Loucy (cell line): ENCODE data around the gene ALS2.

Source experiments
- H2AFZ ChIP-seq: fragments of 200-600 bp; sonication (generic); 2 replicates; pipeline ENCODE4 v1.6.0; 2016; ENCODE audit warnings: antibody characterized with exemption, mild to moderate bottlenecking, low read length, moderate library complexity
- H3F3A ChIP-seq: fragments of 200-600 bp; 2 replicates; pipeline ENCODE4 v1.6.0; 2016; ENCODE audit warnings: antibody characterized with exemption, low read depth, mild to moderate bottlenecking
- H3K27me3 ChIP-seq: fragments of 200-600 bp; sonication (generic); 2 replicates; pipeline ENCODE4 v1.6.1; 2014; ENCODE audit warnings: low read length, mild to moderate bottlenecking; ENCODE audit not compliant: insufficient read depth, poor library complexity, severe bottlenecking
- H3K36me3 ChIP-seq: fragments of 200-600 bp; sonication (generic); 2 replicates; pipeline ENCODE4 v1.6.1; 2016; ENCODE audit warnings: low read length; ENCODE audit not compliant: insufficient read depth
- H3K4me1 ChIP-seq: fragments of 200-600 bp; sonication (generic); 2 replicates; pipeline ENCODE4 v1.5.1; 2014; ENCODE audit warnings: low read length, mild to moderate bottlenecking; ENCODE audit not compliant: insufficient read depth, poor library complexity, severe bottlenecking
- H3K4me2 ChIP-seq: fragments of 200-600 bp; sonication (generic); 2 replicates; pipeline ENCODE4 v1.6.0; 2014; ENCODE audit warnings: antibody characterized with exemption, low read length, low read depth, mild to moderate bottlenecking; ENCODE audit not compliant: poor library complexity, severe bottlenecking
- H3K4me3 ChIP-seq: fragments of 200-600 bp; sonication (generic); 2 replicates; pipeline ENCODE4 v1.5.1; 2014; ENCODE audit warnings: low read length, mild to moderate bottlenecking, mixed read lengths; ENCODE audit not compliant: poor library complexity, severe bottlenecking
- H3K79me2 ChIP-seq: fragments of 200-600 bp; sonication (generic); 2 replicates; pipeline ENCODE4 v1.6.1; 2014; ENCODE audit warnings: low read length; ENCODE audit not compliant: insufficient read depth
- H3K9ac ChIP-seq: fragments of 200-600 bp; sonication (generic); 2 replicates; pipeline ENCODE4 v1.6.0; 2014; ENCODE audit warnings: mild to moderate bottlenecking, low read depth, low read length, moderate library complexity; ENCODE audit not compliant: poor library complexity, severe bottlenecking
- H3K9me2 ChIP-seq: fragments of 200-600 bp; sonication (generic); replicated peaks from 2 replicates; pipeline ENCODE4 v1.6.1; 2016; ENCODE audit warnings: low read depth, low read length, mixed read lengths
- H3K9me3 ChIP-seq: fragments of 200-600 bp; sonication (generic); 2 replicates; pipeline ENCODE4 v1.6.1; 2014; ENCODE audit warnings: mild to moderate bottlenecking, antibody characterized with exemption, low read length, low read depth; ENCODE audit not compliant: insufficient read depth
- H4K20me1 ChIP-seq: fragments of 200-600 bp; sonication (generic); 2 replicates; pipeline ENCODE4 v1.6.0; 2014; ENCODE audit warnings: antibody characterized with exemption, low read length, mild to moderate bottlenecking; ENCODE audit not compliant: insufficient read depth, poor library complexity, severe bottlenecking
- EZH2phosphoT487 ChIP-seq: fragments of 200-600 bp; IDR thresholded peaks from 2 replicates; pipeline ENCODE4 v1.6.1; 2018; ENCODE audit warnings: antibody characterized with exemption, mild to moderate bottlenecking, moderate library complexity, borderline replicate concordance
- TF ChIP-seq, protein P1 (sequence below): fragments of 200-600 bp; sonication (generic); conservative IDR thresholded peaks from 2 replicates; pipeline ENCODE4 v1.5.1; 2014; ENCODE audit warnings: mild to moderate bottlenecking, antibody characterized with exemption, low read length

ALS2 gene

DNA sequence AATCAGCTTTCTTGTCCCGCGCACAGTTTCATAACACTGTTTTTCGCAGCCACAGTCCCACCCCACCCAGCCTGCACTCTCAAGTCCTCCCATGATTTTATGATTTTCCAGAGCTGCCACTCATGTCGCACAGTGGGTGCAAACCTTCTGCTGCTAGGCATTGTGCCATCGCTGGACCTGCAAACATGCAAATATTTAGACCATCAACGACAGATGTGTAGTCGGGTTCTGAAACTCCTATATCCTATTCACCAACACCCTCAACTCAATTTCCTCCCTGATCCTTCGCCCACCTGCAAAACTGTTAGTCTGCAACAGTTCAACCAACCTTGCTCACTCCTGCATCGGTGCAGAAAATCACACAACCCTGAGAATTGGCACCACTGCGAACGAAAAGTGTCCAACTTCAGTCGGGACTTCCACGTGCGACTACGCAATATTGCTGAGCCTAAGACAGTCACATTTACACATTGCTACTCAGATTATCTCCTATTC, 871 bp upstream of the ALS2 start:
- H3K9ac ChIP-seq = peak overlapping the region; percentile 77
- peak overlapping the region; percentile 88 for H3K4me3 ChIP-seq
- H3K79me2 ChIP-seq = peaks cover 27% of the 10 kb centered on the region; the same call in 1 of the 2 replicates
- H3K9me2 ChIP-seq = no peaks in the 10 kb centered on the region
- no peaks in the 10 kb centered on the region for H3F3A ChIP-seq
- H3K9me3 ChIP-seq = no peaks in the 10 kb centered on the region
- no peaks in the 10 kb centered on the region for H3K36me3 ChIP-seq
- H3K27me3 ChIP-seq = no peaks in the 10 kb centered on the region
- peak overlapping the region; percentile 75 for H3K4me2 ChIP-seq
- H3K4me1 ChIP-seq = peaks cover 28% of the 10 kb centered on the region
- TF ChIP-seq, protein P1, sequence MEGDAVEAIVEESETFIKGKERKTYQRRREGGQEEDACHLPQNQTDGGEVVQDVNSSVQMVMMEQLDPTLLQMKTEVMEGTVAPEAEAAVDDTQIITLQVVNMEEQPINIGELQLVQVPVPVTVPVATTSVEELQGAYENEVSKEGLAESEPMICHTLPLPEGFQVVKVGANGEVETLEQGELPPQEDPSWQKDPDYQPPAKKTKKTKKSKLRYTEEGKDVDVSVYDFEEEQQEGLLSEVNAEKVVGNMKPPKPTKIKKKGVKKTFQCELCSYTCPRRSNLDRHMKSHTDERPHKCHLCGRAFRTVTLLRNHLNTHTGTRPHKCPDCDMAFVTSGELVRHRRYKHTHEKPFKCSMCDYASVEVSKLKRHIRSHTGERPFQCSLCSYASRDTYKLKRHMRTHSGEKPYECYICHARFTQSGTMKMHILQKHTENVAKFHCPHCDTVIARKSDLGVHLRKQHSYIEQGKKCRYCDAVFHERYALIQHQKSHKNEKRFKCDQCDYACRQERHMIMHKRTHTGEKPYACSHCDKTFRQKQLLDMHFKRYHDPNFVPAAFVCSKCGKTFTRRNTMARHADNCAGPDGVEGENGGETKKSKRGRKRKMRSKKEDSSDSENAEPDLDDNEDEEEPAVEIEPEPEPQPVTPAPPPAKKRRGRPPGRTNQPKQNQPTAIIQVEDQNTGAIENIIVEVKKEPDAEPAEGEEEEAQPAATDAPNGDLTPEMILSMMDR = no peak
- no peak for TF ChIP-seq EZH2phosphoT487
- H2AFZ ChIP-seq = peak overlapping the region; percentile 93
- no peaks in the 10 kb centered on the region for H4K20me1 ChIP-seq

DNA sequence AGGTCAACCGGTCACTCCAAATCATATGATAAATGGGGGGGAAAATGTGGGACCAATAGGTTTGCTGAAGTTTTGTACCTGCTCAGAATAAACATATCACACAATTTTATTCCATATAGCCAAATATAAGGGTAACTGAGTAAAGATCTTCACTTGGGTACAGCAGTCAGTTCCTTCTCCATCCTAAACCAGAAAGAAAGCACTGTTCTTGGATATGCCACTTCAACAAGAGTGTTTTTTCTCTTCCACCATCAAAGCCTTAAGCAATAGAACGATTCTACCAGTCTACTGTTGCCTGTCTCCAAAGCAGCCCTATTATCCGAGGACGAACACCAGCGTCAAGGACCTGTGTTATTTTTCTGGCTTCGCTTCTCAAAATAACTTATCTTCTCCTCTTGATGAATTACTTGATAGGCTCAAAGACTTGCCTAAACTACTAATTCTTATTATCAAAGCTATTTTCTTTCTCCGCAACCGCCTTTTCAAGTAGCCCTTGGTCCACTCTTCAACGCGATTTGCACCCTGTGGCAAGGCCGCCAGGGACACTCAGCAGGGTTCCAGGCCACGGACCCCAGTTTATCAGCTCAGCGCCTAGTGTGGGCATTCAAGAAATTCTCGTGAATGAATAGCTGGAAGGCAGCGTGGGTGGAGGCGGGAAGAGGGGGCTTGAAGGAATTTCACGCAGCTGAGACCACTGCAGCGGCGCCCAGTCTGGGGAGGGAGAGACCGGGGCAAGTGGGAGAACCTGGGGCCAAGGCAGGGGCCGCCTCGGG, 646 bp downstream of the ALS2 start:
- H3K9me2 ChIP-seq = no peaks in the 10 kb centered on the region

GRCh38 chr2:201777869-201778268, 2.9 kb downstream of the ALS2 start:
- no peak overlapping the region for H3K4me3 ChIP-seq
- peaks cover 27% of the 10 kb centered on the region; the same call in 1 of the 2 replicates for H3K79me2 ChIP-seq
- no peaks in the 10 kb centered on the region for H3F3A ChIP-seq
- no peaks in the 10 kb centered on the region for H3K27me3 ChIP-seq
- peak overlapping the region; percentile 75 for H3K4me2 ChIP-seq
- no peaks in the 10 kb centered on the region for H4K20me1 ChIP-seq
- H3K9me2 ChIP-seq = no peaks in the 10 kb centered on the region
- H3K4me1 ChIP-seq = peaks cover 48% of the 10 kb centered on the region
- no peaks in the 10 kb centered on the region for H3K9me3 ChIP-seq
- H3K36me3 ChIP-seq = no peaks in the 10 kb centered on the region
- no peak overlapping the region for H3K9ac ChIP-seq
- no peak for TF ChIP-seq EZH2phosphoT487
- TF ChIP-seq, protein P1 = no peak
- H2AFZ ChIP-seq = no peak overlapping the region

More for the DNA sequence above, 646 bp downstream of the ALS2 start:
- Histone ChIP-seq H3F3A (no peaks in the 10 kb centered on the region), H3K9ac (peak overlapping the region; percentile 77), H3K4me1 (peaks cover 43% of the 10 kb centered on the region), H3K79me2 (peaks cover 27% of the 10 kb centered on the region; the same call in 1 of the 2 replicates), H3K27me3 (no peaks in the 10 kb centered on the region), H3K4me2 (peak overlapping the region; percentile 75), H3K9me3 (no peaks in the 10 kb centered on the region), H4K20me1 (no peaks in the 10 kb centered on the region), H3K36me3 (no peaks in the 10 kb centered on the region), H2AFZ (peak overlapping the region; percentile 93), H3K4me3 (peak overlapping the region; percentile 88)
- TF ChIP-seq, protein P1 = no peak
- TF ChIP-seq EZH2phosphoT487 = no peak
